Measurements from ENCODE around the gene ADGRA1.
"Not testable (repeated sequence)": the region's sequence is repeated elsewhere in the genome, so short reads cannot be mapped to it uniquely, and the experiment has no call there.

ADGRA1 gene

GRCh38 chr10:133166828-133167692 lies 79.3 kb downstream of the ADGRA1 start:
- no peak for DNase-seq

- no peak for DNase-seq
Measured at GRCh38 chr10:133167693-133168616, 80.2 kb downstream of the ADGRA1 start.

- DNase-seq, result no peak
Measured at GRCh38 chr10:133168617-133169031, 80.9 kb downstream of the ADGRA1 start.

DNA sequence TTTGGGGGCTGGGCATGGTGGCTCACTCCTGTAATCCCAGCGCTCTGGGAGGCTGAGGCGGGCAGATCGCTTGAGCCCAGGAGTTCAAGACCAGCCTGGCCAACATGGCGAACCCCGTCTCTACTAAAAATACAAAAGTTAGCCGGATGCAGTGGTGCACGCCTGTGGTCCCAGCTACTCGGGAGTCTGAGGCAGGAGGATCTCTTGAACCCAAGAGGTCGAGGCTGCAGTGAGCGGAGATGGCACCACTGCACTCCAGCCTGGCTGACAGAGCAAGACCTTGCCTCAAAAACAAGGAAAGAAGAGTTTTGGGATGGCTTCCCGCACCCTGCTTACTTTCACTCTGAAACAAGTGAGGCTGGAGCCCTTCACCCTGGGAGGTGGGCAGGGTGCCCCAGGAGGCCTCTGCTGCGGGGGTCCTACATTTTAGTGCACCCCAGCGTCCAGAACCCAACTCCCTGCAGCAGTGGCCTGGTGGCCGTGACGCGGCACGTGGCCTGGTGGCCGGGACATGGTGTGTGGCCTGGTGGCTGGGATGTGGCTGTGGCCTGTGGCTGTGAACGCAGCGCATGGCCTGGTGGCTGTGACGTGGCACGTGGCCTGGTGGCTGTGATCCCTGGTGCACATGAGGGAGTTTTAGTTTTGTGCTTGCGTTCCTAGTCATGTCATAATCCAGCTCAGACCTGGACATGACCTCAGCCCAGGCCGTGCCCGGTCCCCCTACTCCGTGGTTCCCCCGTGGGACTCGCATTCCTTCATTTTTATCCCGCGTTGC lies 81.6 kb downstream of the ADGRA1 start:
- DNase-seq, result no peak

DNA sequence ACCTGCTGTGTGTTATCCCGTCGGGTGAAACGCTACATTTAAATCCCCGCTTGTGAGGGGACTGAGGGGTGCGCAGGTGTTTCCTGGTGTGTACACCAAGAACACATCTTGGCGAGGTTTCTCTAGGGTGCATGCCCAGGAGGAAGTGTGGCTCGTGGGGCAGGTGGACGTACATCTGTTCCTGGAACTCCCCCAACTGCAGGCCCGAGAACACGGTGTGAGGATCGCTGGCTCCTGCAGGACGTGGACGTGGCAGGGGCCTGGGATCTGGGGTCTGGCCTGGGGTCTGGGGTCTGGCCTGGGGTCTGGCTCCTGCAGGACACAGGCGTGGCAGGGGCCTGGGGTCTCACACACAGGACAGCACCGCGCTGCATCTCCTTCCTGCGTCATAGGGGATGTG lies 82.4 kb downstream of the ADGRA1 start:
- no peak for DNase-seq

DNA sequence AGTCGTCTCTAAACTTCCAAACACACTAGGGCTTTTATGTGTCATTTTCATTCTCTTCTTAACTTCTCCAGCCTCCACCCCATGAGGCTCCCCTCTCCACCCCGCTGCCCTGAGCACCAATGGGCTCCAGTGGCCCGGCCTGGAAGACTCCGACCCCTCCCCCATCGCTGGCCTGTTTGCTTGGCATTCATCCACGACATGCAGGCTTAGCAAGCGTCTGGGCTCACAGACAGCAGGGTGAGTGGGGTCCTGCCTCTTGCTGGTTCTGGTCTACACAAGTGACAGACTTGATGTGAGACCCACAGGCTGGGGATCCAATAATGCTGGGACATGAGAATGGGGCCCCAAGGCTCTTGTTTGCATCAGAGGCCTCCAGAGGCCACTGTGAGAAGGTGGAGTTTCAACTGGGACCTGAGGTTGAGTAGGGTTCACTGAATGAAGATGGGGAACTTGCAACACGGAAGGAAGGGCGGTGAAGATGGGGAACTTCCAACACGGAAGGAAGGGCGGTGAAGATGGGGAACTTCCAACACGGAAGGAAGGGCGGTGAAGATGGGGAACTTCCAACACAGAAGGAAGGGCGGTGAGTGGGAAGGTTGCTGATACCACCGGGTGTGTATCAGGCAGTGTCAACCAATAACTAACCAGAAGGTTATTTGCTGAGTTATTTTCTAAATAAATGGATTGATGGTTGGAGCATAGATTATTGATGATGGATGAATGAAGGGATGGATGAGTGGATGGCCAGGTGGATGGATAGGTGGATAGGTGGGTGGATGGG lies 86.3 kb downstream of the ADGRA1 start:
- DNase-seq, result no peak

- DNase-seq, result no peak
Measured at GRCh38 chr10:133174689-133175263, 87.1 kb downstream of the ADGRA1 start.

DNA sequence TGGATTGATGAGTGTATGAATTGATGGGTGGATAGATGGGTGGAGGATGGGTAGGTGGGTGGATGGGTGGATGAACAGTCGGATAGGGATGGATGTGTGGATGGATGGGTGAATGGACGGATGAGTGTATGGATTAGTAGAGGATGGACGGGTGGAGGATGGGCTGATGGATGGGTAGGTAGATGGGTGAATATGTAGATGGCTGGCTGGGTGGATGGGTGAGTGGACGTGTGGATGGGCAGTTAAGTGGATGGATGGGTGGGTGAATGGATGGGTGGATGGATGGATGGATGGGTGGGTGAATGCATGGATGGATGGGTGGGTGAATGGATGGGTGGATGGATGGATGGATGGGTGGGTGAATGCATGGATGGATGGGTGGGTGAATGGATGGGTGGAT lies 87.9 kb downstream of the ADGRA1 start:
- not testable (repeated sequence) for DNase-seq

DNA sequence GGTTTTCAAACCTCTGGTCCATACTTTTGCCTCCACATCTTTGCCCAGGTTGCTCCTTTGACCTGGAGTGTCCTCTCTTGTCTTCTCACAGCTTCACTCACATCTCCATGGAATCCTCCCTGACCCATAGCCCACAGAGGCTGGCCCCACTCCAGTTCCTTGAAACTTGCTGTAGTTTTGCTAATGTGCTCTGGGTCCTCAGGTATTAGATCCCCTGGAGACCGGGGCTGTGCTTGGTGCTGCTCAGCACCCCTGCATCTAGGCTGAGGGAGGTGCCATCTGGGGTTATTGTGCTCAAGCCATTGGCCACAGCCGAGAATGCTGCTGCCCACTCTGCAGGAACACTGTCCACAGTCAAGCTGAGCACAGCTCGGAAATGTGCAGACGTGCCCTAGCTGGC lies 88.8 kb downstream of the ADGRA1 start:
- no peak for DNase-seq

- DNase-seq, result no peak
Measured at GRCh38 chr10:133177380-133178157, 89.8 kb downstream of the ADGRA1 start.

GRCh38 chr10:133178357-133179127 lies 90.8 kb downstream of the ADGRA1 start:
- DNase-seq, result no peak

DNA sequence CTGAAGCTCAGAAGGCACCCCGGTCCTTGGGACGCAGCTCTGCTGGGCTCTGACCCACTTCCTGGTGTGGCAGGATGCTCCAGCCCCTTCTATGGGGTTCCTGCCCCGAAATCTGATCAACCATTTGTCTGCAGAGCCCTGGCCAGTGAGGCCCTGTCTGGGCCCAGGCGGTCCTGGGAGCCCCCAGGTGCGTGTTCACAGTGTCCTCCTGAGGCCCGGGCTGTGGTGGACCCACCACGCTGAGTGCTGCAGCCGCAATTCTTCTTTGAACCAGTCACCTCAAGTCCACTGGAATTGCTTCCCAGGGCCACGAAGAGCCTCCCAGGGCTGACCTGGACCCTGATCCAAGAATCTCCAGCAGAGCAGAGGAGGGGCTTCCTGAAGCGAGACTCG lies 91.4 kb downstream of the ADGRA1 start:
- DNase-seq, result no peak

DNA sequence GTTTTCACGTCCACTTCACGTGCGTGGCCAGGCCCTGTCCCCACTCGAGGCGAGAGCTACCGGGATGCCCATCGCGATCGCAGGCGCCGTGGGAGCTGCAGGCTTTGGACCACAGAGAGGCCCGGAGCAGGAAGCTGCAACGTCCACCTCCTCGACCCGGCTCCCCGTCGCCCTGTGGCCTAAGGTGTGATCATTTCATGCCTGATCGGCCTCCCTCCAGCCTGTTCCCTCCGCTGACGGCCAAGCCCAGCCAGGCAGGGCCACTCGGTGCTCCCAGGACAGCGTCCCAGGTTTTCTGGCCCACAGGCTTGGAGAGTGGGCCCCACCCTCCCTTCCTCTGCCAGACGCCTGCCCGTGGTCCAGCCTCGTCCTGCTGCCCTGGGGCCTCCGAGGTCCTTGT lies 91.9 kb downstream of the ADGRA1 start:
- DNase-seq, result no peak

DNA sequence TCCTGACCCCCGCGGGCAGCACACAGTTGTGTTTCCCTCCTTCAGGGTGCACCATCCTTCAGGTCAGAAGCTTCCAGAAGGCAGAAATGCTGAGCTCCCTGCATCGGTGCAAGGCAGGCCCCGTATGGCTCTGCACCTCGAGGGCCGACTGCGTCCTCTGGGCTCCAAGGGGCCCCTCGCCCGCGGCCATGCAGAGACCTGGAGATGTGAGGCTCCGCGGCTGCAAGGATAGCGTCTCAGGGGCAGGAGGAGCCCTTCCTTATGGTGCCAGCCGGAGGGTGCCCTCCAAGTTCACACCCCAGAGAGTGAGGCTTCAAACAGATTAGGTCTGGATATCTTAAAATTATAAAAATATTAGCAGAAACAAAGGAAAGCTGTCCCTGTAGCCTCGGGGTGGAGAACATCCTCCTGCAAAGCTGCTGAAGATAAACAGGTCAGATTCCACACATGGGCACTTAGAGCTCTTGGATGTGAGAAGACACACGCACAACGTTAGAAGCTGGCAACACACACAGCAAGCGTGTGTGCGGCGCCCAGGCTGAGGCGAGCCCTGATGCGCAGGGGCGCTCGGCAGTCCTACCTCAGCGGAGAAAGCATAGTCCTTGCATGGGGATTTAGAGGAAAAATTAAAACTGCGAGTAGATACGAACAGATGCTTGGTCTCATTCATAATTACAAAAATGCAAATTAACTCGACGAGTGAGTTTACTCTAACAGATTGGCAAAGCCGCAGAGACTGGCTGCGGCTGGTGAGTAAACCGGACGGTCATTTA lies 92.7 kb downstream of the ADGRA1 start:
- DNase-seq, result no peak

DNA sequence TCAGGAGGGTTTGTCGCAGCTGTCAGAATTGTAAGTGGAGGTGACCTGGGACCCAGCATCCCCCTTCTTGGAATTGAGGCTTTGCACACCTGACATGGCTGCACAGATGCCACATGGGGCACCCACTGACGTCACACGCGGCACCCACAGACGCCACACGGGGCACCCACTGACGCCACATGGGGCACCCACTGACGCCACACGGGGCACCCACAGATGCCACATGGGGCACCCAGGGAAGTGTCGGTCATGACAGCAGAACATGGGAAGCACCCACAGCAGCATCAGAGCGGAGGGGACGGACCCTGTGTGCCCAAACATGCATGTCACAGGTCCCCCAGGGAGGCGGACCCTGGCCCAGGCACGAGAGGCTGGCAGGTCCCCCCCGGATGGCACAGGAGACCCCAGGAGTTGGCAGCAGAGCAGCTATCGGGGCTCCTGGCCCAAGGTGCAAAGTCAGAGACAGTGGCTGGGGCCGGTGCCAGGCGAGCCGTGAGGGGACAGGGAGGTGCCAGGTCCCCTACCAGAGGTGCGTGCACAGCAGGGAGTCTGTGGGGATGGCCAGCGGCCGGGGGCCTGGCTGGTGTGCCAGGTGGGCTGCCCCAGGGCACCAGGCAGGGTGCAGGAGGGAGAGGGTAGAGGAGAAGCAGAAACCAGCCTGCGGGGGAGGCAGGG lies 93.4 kb downstream of the ADGRA1 start:
- DNase-seq, result no peak

Measured in NCI-H146 (cell line).